HCT116 (cell line): Measurements from ENCODE around the gene MAOA. TPM values are rescaled to one million over a fixed set of nuclear protein-coding genes. Genes with fewer than 3 reads are reported as not detected.

ENCODE experiments used
- ATAC-seq: fragments of 200-7000 bp; cut with Tn5 transposase; 2 replicates; pipeline ENCODE4 v1.9.1; 2020; ENCODE audit warnings: mild to moderate bottlenecking, moderate library complexity
- BruUV-seq: library from RNA; stranded (reverse); fragments of 400-500 nt; replicated peaks from 2 replicates; lab custom pipeline; 2021; lab: Mats Ljungman, UMichigan
- CTCF ChIA-PET: fragments of 300-600 bp; sonication (Branson Sonifier 250); formaldehyde crosslinking; loops from one replicate; lab custom pipeline; 2021; ENCODE audit warnings: antibody characterized with exemption; lab: Charles Lee
- POLR2A ChIA-PET: fragments of 300-600, 350-600 bp; sonication (Branson Sonifier 250); formaldehyde crosslinking; loops from one replicate; lab custom pipeline; 2021; ENCODE audit warnings: antibody characterized with exemption; lab: Charles Lee
- RAD21 ChIA-PET, 2 experiments: fragments of 300-600 bp; sonication (Branson Sonifier 250); formaldehyde crosslinking; loops; one replicate each; lab custom pipeline; 2023; ENCODE audit warnings: low total read pairs in 2 of 2; ENCODE audit not compliant: uncharacterized antibody in 2 of 2, unreplicated experiment in 2 of 2, low non-redundant PET in 1 of 2; lab: Charles Lee
- DNase-seq: peaks from one replicate; pipeline ENCODE4 v3.0.0-alpha.2; 2010; ENCODE audit warnings: low read depth, low spot score
- H2AFZ ChIP-seq: fragments of 200-600 bp; shearing (Covaris generic), sonication (generic); 2 replicates; pipeline ENCODE4 v1.6.1; 2017; ENCODE audit warnings: low read depth, mixed run types, mixed read lengths, antibody characterized with exemption, low read length; ENCODE audit not compliant: poor library complexity, severe bottlenecking
- H3K27ac ChIP-seq: 2 replicates; pipeline ENCODE4 v1.5.1; 2012; ENCODE audit warnings: low read depth, low read length
- H3K27me3 ChIP-seq: fragments of 200-600 bp; sonication (generic); 2 replicates; pipeline ENCODE4 v1.6.1; 2016; ENCODE audit warnings: mixed run types, low read length, mixed read lengths; ENCODE audit not compliant: insufficient read depth
- H3K36me3 ChIP-seq, 2 experiments: fragments of 200-500 bp in 1 of 2; fragments of 200-600 bp in 1 of 2; sonication (Bioruptor generic) in 1 of 2; sonication (generic) in 1 of 2; 2 replicates each; pipeline versions ENCODE4 v1.5.1 to v1.6.1; 2014 to 2016; ENCODE audit warnings: low read length in 2 of 2, inconsistent platforms in 1 of 2, mixed read lengths in 1 of 2, mixed run types in 1 of 2; ENCODE audit not compliant: insufficient read depth in 2 of 2, control insufficient read depth in 1 of 2
- H3K4me1 ChIP-seq, 2 experiments: fragments of 200-600 bp in 1 of 2; sonication (generic) in 1 of 2; 2 replicates each; pipeline versions ENCODE4 v1.5.1 to v1.6.1; 2012 to 2017; ENCODE audit warnings: low read length in 2 of 2, inconsistent platforms in 1 of 2, mild to moderate bottlenecking in 1 of 2, mixed read lengths in 1 of 2, mixed run types in 1 of 2, moderate library complexity in 1 of 2; ENCODE audit not compliant: insufficient read depth in 2 of 2, control insufficient read depth in 1 of 2
- H3K4me2 ChIP-seq: fragments of 200-600 bp; sonication (generic); 2 replicates; pipeline ENCODE4 v1.6.1; 2017; ENCODE audit warnings: mixed run types, low read length, mixed read lengths
- H3K4me3 ChIP-seq, 2 experiments: fragments of 200-600 bp in 1 of 2; sonication (generic) in 1 of 2; replicated peaks in 1 of 2; 2 replicates each; pipeline ENCODE4 v1.5.1; 2011 to 2016; ENCODE audit warnings: low read length in 2 of 2, control low read depth in 1 of 2, low read depth in 1 of 2, mild to moderate bottlenecking in 1 of 2, mixed read lengths in 1 of 2, mixed run types in 1 of 2
- H3K79me2 ChIP-seq: fragments of 200-600 bp; sonication (generic); 2 replicates; pipeline ENCODE4 v1.6.1; 2017; ENCODE audit warnings: mild to moderate bottlenecking, mixed run types, low read length, moderate library complexity, mixed read lengths; ENCODE audit not compliant: insufficient read depth
- H3K9ac ChIP-seq: fragments of 200-600 bp; sonication (generic); 2 replicates; pipeline ENCODE4 v1.6.1; 2016; ENCODE audit warnings: low read length, mixed read lengths
- H3K9me2 ChIP-seq: fragments of 200-600 bp; sonication (generic), shearing (Covaris generic); 2 replicates; pipeline ENCODE4 v1.6.1; 2017; ENCODE audit warnings: mixed run types, mild to moderate bottlenecking, moderate library complexity; ENCODE audit not compliant: insufficient read depth
- H3K9me3 ChIP-seq, 2 experiments: fragments of 200-500 bp in 1 of 2; fragments of 200-600 bp in 1 of 2; sonication (Bioruptor generic) in 1 of 2; sonication (generic) in 1 of 2; 2 replicates each; pipeline ENCODE4 v1.6.1; 2014 to 2017; ENCODE audit warnings: low read length in 2 of 2, mixed read lengths in 2 of 2, inconsistent platforms in 1 of 2, low read depth in 1 of 2, mild to moderate bottlenecking in 1 of 2, mixed run types in 1 of 2, moderate library complexity in 1 of 2; ENCODE audit not compliant: control insufficient read depth in 1 of 2, insufficient read depth in 1 of 2
- H4K20me1 ChIP-seq: fragments of 200-600 bp; sonication (generic), shearing (Covaris generic); 2 replicates; pipeline ENCODE4 v1.6.1; 2017; ENCODE audit warnings: mixed run types, mild to moderate bottlenecking, moderate library complexity; ENCODE audit not compliant: insufficient read depth
- CTCF ChIP-seq, 3 experiments: fragments of 200-600 bp in 1 of 3; sonication (generic) in 1 of 3; IDR thresholded peaks in 2 of 3; conservative IDR thresholded peaks in 1 of 3; 2 replicates each; pipeline ENCODE4 v1.5.1; 2012 to 2017; ENCODE audit warnings: low read depth in 2 of 3, low read length in 2 of 3, antibody characterized with exemption in 1 of 3, borderline replicate concordance in 1 of 3, control low read depth in 1 of 3, mild to moderate bottlenecking in 1 of 3, mixed read lengths in 1 of 3, mixed run types in 1 of 3, moderate library complexity in 1 of 3; ENCODE audit not compliant: insufficient read depth in 1 of 3
- EGR1 ChIP-seq: IDR thresholded peaks from 2 replicates; pipeline ENCODE4 v1.6.1; 2012; ENCODE audit warnings: low read depth
- ELF1 ChIP-seq: IDR thresholded peaks from 2 replicates; pipeline ENCODE4 v1.6.1; 2012; ENCODE audit warnings: low read depth, borderline replicate concordance
- POLR2A ChIP-seq: IDR thresholded peaks from 2 replicates; pipeline ENCODE4 v1.7.0; 2011; ENCODE audit warnings: borderline replicate concordance; ENCODE audit not compliant: insufficient read depth, insufficient read length; ENCODE audit errors: extremely low read depth
- POLR2AphosphoS5 ChIP-seq: IDR thresholded peaks from 2 replicates; pipeline ENCODE4 v1.6.1; 2011; ENCODE audit warnings: mild to moderate bottlenecking, low read depth, low read length, moderate library complexity
- RAD21 ChIP-seq: IDR thresholded peaks from 2 replicates; pipeline ENCODE4 v1.6.1; 2012; ENCODE audit warnings: low read depth, mild to moderate bottlenecking
- SRF ChIP-seq: IDR thresholded peaks from 2 replicates; pipeline ENCODE4 v1.6.1; 2012; ENCODE audit warnings: low read depth
- YY1 ChIP-seq: IDR thresholded peaks from 2 replicates; pipeline ENCODE4 v1.6.1; 2011; ENCODE audit warnings: low read length, low read depth, moderate library complexity, mild to moderate bottlenecking; ENCODE audit not compliant: insufficient replicate concordance; ENCODE audit errors: extremely low read depth
- intact Hi-C: fragments of 100-400 bp; cut with micrococcal nuclease; formaldehyde crosslinking; loops from 2 replicates; pipeline ENCODE4 v1.10.0; 2022
- total RNA-seq: library from RNA; stranded (reverse); gene quantifications from one replicate; pipeline ENCODE4 v1.2.1, GENCODE V29; 2021; ENCODE audit not compliant: unreplicated experiment
- TF ChIP-seq, protein P1 (sequence below): IDR thresholded peaks from 2 replicates; pipeline ENCODE4 v1.6.1; 2011; ENCODE audit warnings: mild to moderate bottlenecking, low read length, moderate library complexity; ENCODE audit not compliant: insufficient replicate concordance; ENCODE audit errors: extremely low read depth

Gene MAOA
- total RNA-seq, 1 experiment from 2014 or later = 13.6 TPM

DNA sequence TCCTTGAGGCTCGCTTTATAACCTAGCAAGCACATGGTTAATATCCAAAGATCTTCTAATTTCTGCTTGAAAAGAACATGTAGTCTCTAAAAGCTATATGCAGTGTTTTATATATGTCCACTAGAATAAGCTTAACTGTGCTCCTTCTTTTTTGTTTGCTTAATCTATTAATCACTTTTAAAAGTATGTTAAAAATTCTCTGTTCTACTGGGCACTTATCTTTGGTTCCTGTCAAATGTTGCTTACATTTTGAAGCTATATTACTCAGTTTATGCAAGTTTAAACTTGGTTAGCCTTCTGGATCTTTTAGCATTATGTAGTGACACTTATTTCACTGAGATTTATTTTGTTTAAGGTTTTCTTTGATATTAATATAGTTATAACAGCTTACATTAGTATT, 32.5 kb downstream of the MAOA start (continued):
- no peak for TF ChIP-seq YY1

DNA sequence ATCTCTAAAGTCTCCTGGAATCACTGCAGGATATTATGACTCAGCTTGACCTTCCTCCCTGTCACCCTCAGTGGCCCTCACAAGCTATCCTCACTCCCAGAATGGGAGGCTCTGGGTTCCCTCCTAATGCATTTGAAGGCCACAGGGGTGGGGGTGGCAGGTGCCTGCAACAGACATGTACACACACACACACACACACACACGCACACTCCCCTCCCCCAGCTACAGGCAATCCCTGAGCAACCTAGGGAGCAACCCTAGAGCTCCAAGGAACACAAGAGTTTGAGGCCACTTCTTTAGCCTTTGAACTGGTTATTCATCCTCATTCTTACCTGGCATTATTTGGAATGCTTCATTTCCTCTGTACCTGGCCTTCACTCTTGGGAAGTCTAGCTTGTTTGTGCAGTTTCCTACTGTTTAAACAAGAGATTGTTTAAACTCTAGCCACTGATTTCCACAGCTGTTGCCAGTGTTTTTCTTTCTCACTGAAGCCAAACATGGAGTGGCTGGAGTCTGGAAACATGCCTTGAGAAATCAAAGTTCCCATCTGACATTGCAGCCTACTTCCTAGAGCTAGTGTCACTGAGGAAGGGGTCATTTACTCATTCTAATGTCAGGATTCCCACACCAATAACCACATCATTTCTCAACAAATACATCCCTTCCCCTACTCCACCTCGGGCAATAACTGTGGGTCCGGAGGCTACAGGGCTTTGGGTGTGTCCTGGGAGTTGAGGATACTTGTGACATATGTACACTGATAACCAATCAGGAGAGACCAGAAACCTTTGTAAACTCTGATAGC, 37.7 kb downstream of the MAOA start:
- H2AFZ ChIP-seq = no peak overlapping the region
- POLR2A ChIA-PET = no interaction called here
- ATAC-seq (no peak), DNase-seq (no peak)
- no TSS peak for BruUV-seq
- no peaks in the 10 kb centered on the region for H4K20me1 ChIP-seq
- no peaks in the 10 kb centered on the region for H3K27me3 ChIP-seq
- H3K4me1 ChIP-seq = 0 out of 4 replicates have a peak, but pooled peaks cover 0 to 2% of the 10 kb centered on the region in 2 experiments
- no peaks in the 10 kb centered on the region for H3K9me2 ChIP-seq
- CTCF ChIA-PET = no interaction called here
- no peak overlapping the region for H3K4me3 ChIP-seq
- no peaks in the 10 kb centered on the region for H3K9me3 ChIP-seq
- no peak overlapping the region for H3K4me2 ChIP-seq
- H3K27ac ChIP-seq = no peak overlapping the region
- RAD21 ChIA-PET = no interaction called here
- intact Hi-C loops = no loop called here
- H3K36me3 ChIP-seq = no peaks in the 10 kb centered on the region
- TF ChIP-seq POLR2A (no peak), EGR1 (no peak), POLR2AphosphoS5 (no peak), RAD21 (no peak), ELF1 (no peak), CTCF (IDR thresholded peaks at IDR 0.05 in 2 of 3, conservative IDR thresholded peaks at IDR 0.05 in 1 of 3; ENCODE audit: borderline replicate concordance in 1 of 3, insufficient read depth in 1 of 3, low read depth in 2 of 3, low read length in 2 of 3) (no peak), SRF (no peak)
- TF ChIP-seq, protein P1, sequence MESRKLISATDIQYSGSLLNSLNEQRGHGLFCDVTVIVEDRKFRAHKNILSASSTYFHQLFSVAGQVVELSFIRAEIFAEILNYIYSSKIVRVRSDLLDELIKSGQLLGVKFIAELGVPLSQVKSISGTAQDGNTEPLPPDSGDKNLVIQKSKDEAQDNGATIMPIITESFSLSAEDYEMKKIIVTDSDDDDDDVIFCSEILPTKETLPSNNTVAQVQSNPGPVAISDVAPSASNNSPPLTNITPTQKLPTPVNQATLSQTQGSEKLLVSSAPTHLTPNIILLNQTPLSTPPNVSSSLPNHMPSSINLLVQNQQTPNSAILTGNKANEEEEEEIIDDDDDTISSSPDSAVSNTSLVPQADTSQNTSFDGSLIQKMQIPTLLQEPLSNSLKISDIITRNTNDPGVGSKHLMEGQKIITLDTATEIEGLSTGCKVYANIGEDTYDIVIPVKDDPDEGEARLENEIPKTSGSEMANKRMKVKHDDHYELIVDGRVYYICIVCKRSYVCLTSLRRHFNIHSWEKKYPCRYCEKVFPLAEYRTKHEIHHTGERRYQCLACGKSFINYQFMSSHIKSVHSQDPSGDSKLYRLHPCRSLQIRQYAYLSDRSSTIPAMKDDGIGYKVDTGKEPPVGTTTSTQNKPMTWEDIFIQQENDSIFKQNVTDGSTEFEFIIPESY = no peak
- TF ChIP-seq, all 23 proteins: peak for 0
- Histone ChIP-seq H3K9ac (no peak overlapping the region), H3K79me2 (no peaks in the 10 kb centered on the region)
